ENCODE measurements around the gene KLC3. TPM values are rescaled to one million over a fixed set of nuclear protein-coding genes. Genes with fewer than 3 reads are reported as not detected.

The KLC3 gene
- total RNA-seq, 1 donor, result not detected

GRCh38 chr19:45347570-45348366 lies 7.2 kb downstream of the KLC3 start:
- TF ChIP-seq, protein P1, sequence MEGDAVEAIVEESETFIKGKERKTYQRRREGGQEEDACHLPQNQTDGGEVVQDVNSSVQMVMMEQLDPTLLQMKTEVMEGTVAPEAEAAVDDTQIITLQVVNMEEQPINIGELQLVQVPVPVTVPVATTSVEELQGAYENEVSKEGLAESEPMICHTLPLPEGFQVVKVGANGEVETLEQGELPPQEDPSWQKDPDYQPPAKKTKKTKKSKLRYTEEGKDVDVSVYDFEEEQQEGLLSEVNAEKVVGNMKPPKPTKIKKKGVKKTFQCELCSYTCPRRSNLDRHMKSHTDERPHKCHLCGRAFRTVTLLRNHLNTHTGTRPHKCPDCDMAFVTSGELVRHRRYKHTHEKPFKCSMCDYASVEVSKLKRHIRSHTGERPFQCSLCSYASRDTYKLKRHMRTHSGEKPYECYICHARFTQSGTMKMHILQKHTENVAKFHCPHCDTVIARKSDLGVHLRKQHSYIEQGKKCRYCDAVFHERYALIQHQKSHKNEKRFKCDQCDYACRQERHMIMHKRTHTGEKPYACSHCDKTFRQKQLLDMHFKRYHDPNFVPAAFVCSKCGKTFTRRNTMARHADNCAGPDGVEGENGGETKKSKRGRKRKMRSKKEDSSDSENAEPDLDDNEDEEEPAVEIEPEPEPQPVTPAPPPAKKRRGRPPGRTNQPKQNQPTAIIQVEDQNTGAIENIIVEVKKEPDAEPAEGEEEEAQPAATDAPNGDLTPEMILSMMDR (IDR thresholded peaks at IDR 0.05; ENCODE audit: insufficient read depth, low read length), result no peak
- no peak overlapping the region for H3K4me3 ChIP-seq (ENCODE audit: low read depth, low read length)
- DNase-seq (ENCODE audit: low read depth), result no peak

GRCh38 chr19:45348367-45349125 lies 8.0 kb downstream of the KLC3 start:
- H3K4me3 ChIP-seq (ENCODE audit: low read depth, low read length), result no peak overlapping the region
- TF ChIP-seq, protein P1 (IDR thresholded peaks at IDR 0.05; ENCODE audit: insufficient read depth, low read length), result no peak
- DNase-seq (ENCODE audit: low read depth), result no peak

GRCh38 chr19:45349126-45349415 lies 8.5 kb downstream of the KLC3 start:
- TF ChIP-seq, protein P1 (IDR thresholded peaks at IDR 0.05; ENCODE audit: insufficient read depth, low read length), result no peak
- no peak overlapping the region for H3K4me3 ChIP-seq (ENCODE audit: low read depth, low read length)
- DNase-seq (ENCODE audit: low read depth), result no peak

GRCh38 chr19:45349430-45349941 lies 8.9 kb downstream of the KLC3 start:
- DNase-seq (ENCODE audit: low read depth), result no peak
- no peak overlapping the region for H3K4me3 ChIP-seq (ENCODE audit: low read depth, low read length)
- TF ChIP-seq, protein P1 (IDR thresholded peaks at IDR 0.05; ENCODE audit: insufficient read depth, low read length), result no peak

DNA sequence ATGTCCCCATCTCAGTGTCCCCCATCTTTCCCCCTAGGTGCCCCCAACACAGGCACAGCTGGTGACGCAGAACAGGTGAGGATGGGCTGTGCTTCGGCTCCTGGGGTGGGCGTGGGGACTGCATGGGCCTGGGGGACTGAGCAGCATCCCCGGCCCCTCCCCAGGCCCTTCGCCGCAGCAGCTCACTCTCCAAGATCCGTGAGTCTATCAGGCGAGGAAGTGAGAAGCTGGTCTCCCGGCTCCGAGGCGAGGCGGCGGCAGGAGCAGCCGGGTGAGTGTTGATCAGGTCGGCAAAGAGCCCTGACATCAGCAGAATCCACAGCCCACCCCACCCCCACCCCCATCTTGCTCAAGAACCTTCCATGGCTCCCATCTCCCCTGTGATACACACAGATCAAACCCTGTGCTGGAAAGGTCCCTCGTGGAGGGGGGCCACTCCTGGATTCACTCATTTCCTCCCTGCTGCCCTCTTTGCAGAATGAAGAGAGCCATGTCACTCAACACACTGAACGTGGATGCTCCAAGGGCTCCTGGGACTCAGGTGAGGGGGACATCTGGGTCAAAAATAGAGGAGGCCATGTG lies 10.0 kb downstream of the KLC3 start:
- no peak overlapping the region for H3K4me3 ChIP-seq (ENCODE audit: low read depth, low read length)
- DNase-seq (ENCODE audit: low read depth), result no peak
- TF ChIP-seq, protein P1 (IDR thresholded peaks at IDR 0.05; ENCODE audit: insufficient read depth, low read length), result no peak

DNA sequence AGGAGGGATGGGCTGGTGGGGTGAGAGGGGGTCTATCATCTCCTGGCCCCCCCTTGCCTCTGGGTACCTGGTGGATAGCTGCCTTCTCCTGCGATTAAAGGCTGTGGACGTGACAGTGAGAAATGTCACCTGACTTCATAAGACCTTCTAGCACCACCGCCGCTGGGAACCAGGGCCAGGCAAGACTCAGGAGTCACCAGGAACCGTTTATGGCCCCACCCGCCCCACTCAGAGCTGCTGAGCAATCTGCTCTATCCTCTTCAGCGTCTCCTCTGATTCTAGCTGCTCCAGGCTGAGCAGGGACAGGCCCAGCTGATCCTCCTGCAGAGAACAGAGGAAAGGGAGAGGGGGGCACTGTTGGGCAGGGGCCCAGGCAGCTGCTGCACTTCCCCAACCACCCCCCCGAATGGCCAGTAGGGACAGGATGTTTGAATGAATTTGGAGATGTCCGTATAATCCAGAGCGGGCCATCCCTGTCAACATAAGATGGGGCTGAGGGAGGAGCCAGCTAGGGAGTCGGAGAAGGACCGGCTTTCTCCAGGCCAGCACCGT lies 10.9 kb downstream of the KLC3 start:
- TF ChIP-seq, protein P1 (IDR thresholded peaks at IDR 0.05; ENCODE audit: insufficient read depth, low read length), result no peak
- no peak for DNase-seq (ENCODE audit: low read depth)
- no peak overlapping the region for H3K4me3 ChIP-seq (ENCODE audit: low read depth, low read length)
